A549 (cell line): ENCODE measurements around the gene RNF225. TPM values are rescaled to one million over a fixed set of nuclear protein-coding genes. Genes with fewer than 3 reads are reported as not detected.

Experiments
- ATAC-seq, 2 experiments: fragments of 200-7000 bp in 1 of 2; fragments of >200 bp in 1 of 2; cut with Nextera tagmentation in 1 of 2; cut with Tn5 transposase in 1 of 2; 3 replicates each; pipeline versions ENCODE4 v1.8.0 to v1.9.1; 2018 to 2020; ENCODE audit warnings: mild to moderate bottlenecking in 1 of 2, moderate library complexity in 1 of 2
- CTCF ChIA-PET: fragments of 300-600 bp; sonication (Branson Sonifier 250); formaldehyde crosslinking; extraction: SDS; loops from one replicate; lab custom pipeline; 2021; ENCODE audit warnings: antibody characterized with exemption, inconsistent platforms; lab: Yijun Ruan, JAX
- POLR2A ChIA-PET: fragments of 350-600 bp; formaldehyde crosslinking; extraction: SDS; loops from one replicate; lab custom pipeline; 2021; ENCODE audit warnings: antibody characterized with exemption, inconsistent platforms; lab: Yijun Ruan, JAX
- DNase-seq, 2 experiments: peaks; one replicate each; pipeline versions ENCODE4 v3.0.0 to v3.0.0-alpha.2; 2011 to 2016; ENCODE audit warnings: low read depth in 1 of 2, low spot score in 1 of 2
- FAIRE-seq: peaks from 2 replicates; lab custom pipeline; 2011; peaks lifted over from hg19 to GRCh38; lab: Jason Lieb, UNC
- H3K27ac ChIP-seq, 2 experiments: fragments of >200 bp; sonication (Bioruptor Twin); formaldehyde crosslinking; 3 replicates each; pipeline ENCODE4 v1.5.1; 2016 to 2017
- H3K4me1 ChIP-seq: fragments of >200 bp; sonication (Bioruptor Twin); formaldehyde crosslinking; 3 replicates; pipeline ENCODE4 v1.6.1; 2016
- H3K4me2 ChIP-seq: fragments of >200 bp; sonication (Bioruptor Twin); formaldehyde crosslinking; 3 replicates; pipeline ENCODE4 v1.6.1; 2016
- H3K4me3 ChIP-seq: fragments of >200 bp; sonication (Bioruptor Twin); formaldehyde crosslinking; 3 replicates; pipeline ENCODE4 v1.5.1; 2016
- H3K9me3 ChIP-seq: fragments of >200 bp; sonication (Bioruptor Twin); formaldehyde crosslinking; 3 replicates; pipeline ENCODE4 v1.6.1; 2016
- CBX8 ChIP-seq: fragments of 200-600 bp; sonication (generic); IDR thresholded peaks from 2 replicates; pipeline ENCODE4 v1.6.1; 2016
- CHD2 ChIP-seq: fragments of 150-350 bp; IDR thresholded peaks from 2 replicates; pipeline ENCODE4 v1.6.1; 2014; ENCODE audit warnings: low read length; ENCODE audit not compliant: partially characterized antibody
- EHF ChIP-seq: fragments of 250-450 bp; sonication (Bioruptor Pico); IDR thresholded peaks from 2 replicates; pipeline ENCODE4 v1.5.0; 2020; ENCODE audit warnings: mild to moderate bottlenecking
- EP300 ChIP-seq, 2 experiments: fragments of >200 bp; sonication (Bioruptor Twin); formaldehyde crosslinking; IDR thresholded peaks; 2 replicates in 1 of 2; 3 replicates in 1 of 2; pipeline ENCODE4 v1.6.1; 2016 to 2017
- FOXS1 ChIP-seq: fragments of 250-450 bp; sonication (Bioruptor Pico); IDR thresholded peaks from 2 replicates; pipeline ENCODE4 v1.5.0; 2020; ENCODE audit warnings: mild to moderate bottlenecking, moderate library complexity
- GATA3 ChIP-seq: IDR thresholded peaks from 2 replicates; pipeline ENCODE4 v1.6.1; 2012; ENCODE audit warnings: borderline replicate concordance
- HEYL ChIP-seq: fragments of 250-450 bp; sonication (Bioruptor Pico); IDR thresholded peaks from 2 replicates; pipeline ENCODE4 v1.8.0; 2021; ENCODE audit warnings: mild to moderate bottlenecking, moderate library complexity
- HMGXB4 ChIP-seq: fragments of 250-450 bp; sonication (Bioruptor Pico); IDR thresholded peaks from 2 replicates; pipeline ENCODE4 v1.5.0; 2021; ENCODE audit warnings: mild to moderate bottlenecking, moderate library complexity, borderline replicate concordance
- HOXA7 ChIP-seq: fragments of 250-450 bp; sonication (Bioruptor Pico); IDR thresholded peaks from 2 replicates; pipeline ENCODE4 v1.5.0; 2020; ENCODE audit warnings: mild to moderate bottlenecking, moderate library complexity
- KDM5A ChIP-seq: fragments of 200-600 bp; sonication (generic); IDR thresholded peaks from 2 replicates; pipeline ENCODE4 v1.6.1; 2016; ENCODE audit warnings: antibody characterized with exemption, mild to moderate bottlenecking
- MAFK ChIP-seq: fragments of 450-650 bp; IDR thresholded peaks from 2 replicates; pipeline ENCODE4 v1.6.1; 2014; ENCODE audit not compliant: partially characterized antibody
- MAZ ChIP-seq: fragments of 150-350 bp; IDR thresholded peaks from 2 replicates; pipeline ENCODE4 v1.6.1; 2014; ENCODE audit warnings: antibody characterized with exemption, low read depth, low read length, borderline replicate concordance
- NFE2L2 ChIP-seq: fragments of 150-350 bp; conservative IDR thresholded peaks from 2 replicates; pipeline ENCODE4 v1.6.1; 2014; ENCODE audit warnings: low read length
- NPAS2 ChIP-seq: fragments of 250-450 bp; sonication (Bioruptor Pico); IDR thresholded peaks from 2 replicates; pipeline ENCODE4 v1.8.0; 2022; ENCODE audit warnings: mild to moderate bottlenecking, moderate library complexity, borderline replicate concordance
- POLR2A ChIP-seq: IDR thresholded peaks from 2 replicates; pipeline ENCODE4 v1.6.1; 2012; ENCODE audit warnings: mild to moderate bottlenecking, low read length
- POLR2AphosphoS2 ChIP-seq: conservative IDR thresholded peaks from 2 replicates; pipeline ENCODE4 v1.6.1; 2012; ENCODE audit warnings: low read length, improper control_type of control experiment, inconsistent platforms
- RARB ChIP-seq: fragments of 250-450 bp; sonication (Bioruptor Pico); IDR thresholded peaks from 2 replicates; pipeline ENCODE4 v1.8.0; 2021; ENCODE audit warnings: mild to moderate bottlenecking, moderate library complexity
- RNF2 ChIP-seq: fragments of 200-600 bp; sonication (generic); IDR thresholded peaks from 2 replicates; pipeline ENCODE4 v1.6.1; 2016; ENCODE audit warnings: low read depth, mild to moderate bottlenecking, antibody characterized with exemption, moderate library complexity, borderline replicate concordance
- TFCP2L1 ChIP-seq: fragments of 250-450 bp; sonication (Bioruptor Pico); IDR thresholded peaks from 2 replicates; pipeline ENCODE4 v1.5.0; 2021; ENCODE audit warnings: mild to moderate bottlenecking
- USF2 ChIP-seq: fragments of 450-650 bp; IDR thresholded peaks from 2 replicates; pipeline ENCODE4 v1.6.1; 2014; ENCODE audit warnings: antibody characterized with exemption
- ZC3H11A ChIP-seq: fragments of 450-650 bp; IDR thresholded peaks from 2 replicates; pipeline ENCODE4 v1.6.1; 2014; ENCODE audit warnings: antibody characterized with exemption, mild to moderate bottlenecking
- ZFP36 ChIP-seq: fragments of 450-650 bp; IDR thresholded peaks from 2 replicates; pipeline ENCODE4 v1.6.1; 2014; ENCODE audit warnings: borderline replicate concordance; ENCODE audit not compliant: partially characterized antibody
- ZNF302 ChIP-seq: fragments of 250-450 bp; sonication (Bioruptor Pico); IDR thresholded peaks from 2 replicates; pipeline ENCODE4 v1.9.0; 2021; ENCODE audit warnings: inconsistent platforms, mild to moderate bottlenecking, moderate library complexity
- WGBS: methylation state at CpG from one replicate; pipeline ENCODE4 v1.1.6; 2017; ENCODE audit errors: missing lambda C conversion rate; 5-methylcytosine and 5-hydroxymethylcytosine counted together
- polyA plus RNA-seq, 4 experiments: library from polyadenylated mRNA; depleted of rRNA in 3 of 4; stranded (reverse); fragments of >200 nt; fragmentation: RNase III in 1 of 4; extraction: RNeasy Plus Mini Kit Qiagen cat#74134 plus additional on column Dnase treatment in 1 of 4; gene quantifications; 2 replicates in 3 of 4; 3 replicates in 1 of 4; pipeline ENCODE4 v1.2.3, GENCODE V29; 2011 to 2017

The RNF225 gene
- polyA plus RNA-seq, 2 of the 4 experiments (the other 2 are of a cell fraction) = not detected

- WGBS = 93% methylated on average over 6 of the region's 6 CpGs
- FAIRE-seq (no peak), ATAC-seq (no peak), DNase-seq (no peak)
- ChIA-PET POLR2A (interaction anchor here (3.8 kb wide), 1 partner anchor 21 kb away, joined by 18 read pairs; the partner anchor contains the start of gene ZNF497), CTCF (interaction anchor here (0.9 kb wide), 1 partner anchor 136 kb away, joined by 3 read pairs; the partner anchor contains the start of gene ZBTB45)
- H3K4me1 ChIP-seq = peaks cover 28% of the 10 kb centered on the region
- no peak overlapping the region for H3K27ac ChIP-seq
- H3K9me3 ChIP-seq = no peaks in the 10 kb centered on the region
- no peak overlapping the region for H3K4me3 ChIP-seq
- TF ChIP-seq MAFK (no peak), MAZ (no peak), RNF2 (no peak)
- TF ChIP-seq, all 56 proteins: peak for 0
- H3K4me2 ChIP-seq = no peak overlapping the region
Measured at GRCh38 chr19:58382997-58383603, 12.4 kb upstream of the RNF225 start.

- Histone ChIP-seq H3K9me3 (no peaks in the 10 kb centered on the region), H3K4me2 (peak overlapping the region; percentile 95)
- ATAC-seq = no peak
- WGBS = 87% methylated on average over 9 of the region's 9 CpGs
- TF ChIP-seq HOXA7 (CRISPR knock-in tag) (no peak), RNF2 (no peak), EHF (CRISPR knock-in tag) (no peak), ZC3H11A (no peak)
- TF ChIP-seq, all 56 proteins: peak for 0
- POLR2A ChIA-PET = interaction anchor here (0.6 to 3.8 kb wide), 3 partner anchors 23 to 131 kb away, joined by 3 to 18 read pairs (median 7); partner anchors contain the start of genes ZNF497 and ZNF584
- FAIRE-seq (no peak), DNase-seq (no peak)
- Histone ChIP-seq H3K4me3 (peak overlapping the region; percentile 81), H3K4me1 (peaks cover 43% of the 10 kb centered on the region), H3K27ac (peak overlapping the region; percentile 99)
- CTCF ChIA-PET = interaction anchor here (1.0 kb wide), 1 partner anchor 134 kb away, joined by 3 read pairs; the partner anchor contains the start of gene ZBTB45
Measured at GRCh38 chr19:58385313-58385890, 10.1 kb upstream of the RNF225 start.

GRCh38 chr19:58385891-58386575, 9.4 kb upstream of the RNF225 start:
- CTCF ChIA-PET = interaction anchor here (1.0 to 2.0 kb wide), 2 partner anchors 21 to 134 kb away, joined by 3 to 5 read pairs; partner anchors contain the start of gene ZBTB45
- ATAC-seq = peak; percentile 30 to 34
- 27% methylated on average over 35 of the region's 36 CpGs for WGBS

GRCh38 chr19:58386576-58387337, 8.7 kb upstream of the RNF225 start, which contains the start of gene RPS5:
Gene RPS5, plus strand, starts transcription at chr19:58387269. Its CDS starts 869 bp downstream, at chr19:58388138.
- Histone ChIP-seq H3K27ac (peak within 1 kb of the TSS; percentile 99), H3K4me3 (peak within 1 kb of the TSS; percentile 81), H3K4me1 (peaks cover 45% of the 10 kb centered on the region), H3K4me2 (peak within 1 kb of the TSS; percentile 96), H3K9me3 (no peaks in the 10 kb centered on the region)
- FAIRE-seq (peak; percentile 95), DNase-seq (peak; percentile 99 to 100), ATAC-seq (peak; percentile 82 to 91)
- POLR2A ChIA-PET = interaction anchor here (1.2 to 3.8 kb wide), 4 partner anchors 10 to 25 kb away, joined by 3 to 18 read pairs (median 8); partner anchors contain the start of genes ZNF497 and ZNF584
- WGBS = under 1% methylated on average over 63 of the region's 64 CpGs
- CTCF ChIA-PET = interaction anchor here (2.0 kb wide), 1 partner anchor 20 kb away, joined by 5 read pairs; no protein-coding TSS in a partner anchor
- TF ChIP-seq NFE2L2 = no peak
- TF ChIP-seq EP300 (IDR thresholded peaks at IDR 0.05) = no peak
- peak; percentile 76 for TF ChIP-seq USF2
- 0 out of 2 replicates have a peak, but pooled peaks have one; percentile 16 for TF ChIP-seq ZNF302
- 0 out of 2 replicates have a peak, but pooled peaks have one; percentile 34 for TF ChIP-seq POLR2AphosphoS2
- TF ChIP-seq POLR2A = peak; percentile 85
- TF ChIP-seq GATA3 = peak; percentile 41
- peak; percentile 49; the same call in 1 of the 2 replicates for TF ChIP-seq FOXS1 (CRISPR knock-in tag)
- no peak for TF ChIP-seq ZFP36
- TF ChIP-seq HEYL (CRISPR knock-in tag) = 0 out of 2 replicates have a peak, but pooled peaks have one; percentile 56
- TF ChIP-seq CHD2 = no peak
- TF ChIP-seq TFCP2L1 (CRISPR knock-in tag) = peak; percentile 96
- TF ChIP-seq KDM5A = no peak
- TF ChIP-seq RARB (CRISPR knock-in tag) = no peak
- peak; percentile 68 for TF ChIP-seq HMGXB4 (CRISPR knock-in tag)

More at GRCh38 chr19:58385891-58386575, 9.4 kb upstream of the RNF225 start:
- FAIRE-seq (no peak), DNase-seq (no peak)
- POLR2A ChIA-PET = interaction anchor here (0.6 to 3.8 kb wide), 4 partner anchors 9 to 131 kb away, joined by 3 to 18 read pairs (median 5); partner anchors contain the start of genes ZNF497 and ZNF584
- peak overlapping the region; percentile 81 for H3K4me3 ChIP-seq
- TF ChIP-seq POLR2A (no peak), NPAS2 (CRISPR knock-in tag) (peak; percentile 36; the same call in 1 of the 2 replicates), FOXS1 (CRISPR knock-in tag) (no peak), CBX8 (no peak), ZFP36 (no peak)
- TF ChIP-seq, all 56 proteins: peak for 1
- H3K4me2 ChIP-seq = peak overlapping the region; percentile 95
- H3K27ac ChIP-seq = peak overlapping the region; percentile 99
- H3K4me1 ChIP-seq = peaks cover 46% of the 10 kb centered on the region
- no peaks in the 10 kb centered on the region for H3K9me3 ChIP-seq
